ENCODE results near the gene ID3. TPM values are rescaled to one million over a fixed set of nuclear protein-coding genes. Genes with fewer than 3 reads are reported as not detected.

The ID3 gene
- total and polyA plus RNA-seq, 2 experiments from 2014 or later, result 376 to 680 TPM

DNA sequence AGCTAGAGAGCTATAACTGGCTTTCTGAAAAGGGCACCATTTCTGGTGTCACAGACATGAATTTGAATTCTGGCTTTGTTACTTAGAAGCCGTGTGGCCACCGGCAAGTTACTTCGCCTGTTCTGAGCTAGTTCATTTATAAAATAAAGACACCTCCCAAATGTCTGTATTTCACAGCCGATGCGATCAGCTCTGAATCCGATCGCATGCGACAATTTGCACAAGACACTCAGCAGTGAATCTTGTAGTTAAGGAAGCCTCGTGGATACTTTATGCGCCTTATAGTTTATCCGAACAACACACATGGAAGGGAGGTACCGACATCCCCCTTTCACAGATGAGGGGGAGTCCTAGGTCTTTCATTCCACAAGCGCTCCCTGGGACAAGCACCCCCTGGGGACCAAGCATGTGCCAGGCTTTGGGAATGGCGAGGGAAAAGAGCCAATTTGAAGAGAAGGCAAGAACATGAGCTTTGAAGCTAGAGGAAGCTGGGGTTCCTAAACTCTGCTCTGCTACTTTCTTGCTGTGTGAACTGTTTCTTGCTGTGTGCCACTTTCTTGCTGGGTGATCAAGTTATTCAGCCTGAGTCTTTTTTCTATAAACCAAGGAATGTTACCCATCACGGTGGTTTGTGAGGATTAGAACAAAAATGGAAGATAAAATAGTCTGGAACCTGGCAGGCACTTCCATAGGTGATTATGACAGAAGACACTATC lies 3.9 kb downstream of the ID3 start:
- peaks cover 7% of the 10 kb centered on the region for H3K36me3 ChIP-seq (ENCODE audit: low read depth)
- H4K20me1 ChIP-seq (ENCODE audit: insufficient read depth), result no peaks in the 10 kb centered on the region
- TF ChIP-seq EZH2phosphoT487 (IDR thresholded peaks at IDR 0.05; ENCODE audit: insufficient read depth, low read depth), result no peak
- no peak for TF ChIP-seq EZH2 (IDR thresholded peaks at IDR 0.05; ENCODE audit: insufficient read depth, poor library complexity, severe bottlenecking)
- peak overlapping the region; percentile 82 for H3K4me2 ChIP-seq (ENCODE audit: unreplicated experiment)
- DNase-seq, result no peak
- in situ Hi-C loops (cut with MboI), result no loop called here
- peak overlapping the region; percentile 100 for H3K27ac ChIP-seq
- H3K79me2 ChIP-seq (ENCODE audit: insufficient read depth), result peaks cover 25% of the 10 kb centered on the region
- H3F3A ChIP-seq (ENCODE audit: insufficient read depth), result peaks cover 47% of the 10 kb centered on the region
- H3K4me3 ChIP-seq, result peak overlapping the region; percentile 98
- H3K9me2 ChIP-seq (ENCODE audit: insufficient read depth), result no peaks in the 10 kb centered on the region
- H3K4me1 ChIP-seq (ENCODE audit: insufficient read depth), result peaks cover 38% of the 10 kb centered on the region
- H2AFZ ChIP-seq, result no peak overlapping the region
- peak overlapping the region; percentile 100 for H3K9ac ChIP-seq
- 2% methylated on average over 15 of the region's 15 CpGs for WGBS, 2 experiments (ENCODE audit: low coverage in 1 of 2, low lambda C conversion rate in 2 of 2, missing lambda C conversion rate in 2 of 2)
- H3K9me3 ChIP-seq (ENCODE audit: low read depth), result no peaks in the 10 kb centered on the region
- H3K27me3 ChIP-seq (replicated peaks; ENCODE audit: insufficient read depth), result no peaks in the 10 kb centered on the region

DNA sequence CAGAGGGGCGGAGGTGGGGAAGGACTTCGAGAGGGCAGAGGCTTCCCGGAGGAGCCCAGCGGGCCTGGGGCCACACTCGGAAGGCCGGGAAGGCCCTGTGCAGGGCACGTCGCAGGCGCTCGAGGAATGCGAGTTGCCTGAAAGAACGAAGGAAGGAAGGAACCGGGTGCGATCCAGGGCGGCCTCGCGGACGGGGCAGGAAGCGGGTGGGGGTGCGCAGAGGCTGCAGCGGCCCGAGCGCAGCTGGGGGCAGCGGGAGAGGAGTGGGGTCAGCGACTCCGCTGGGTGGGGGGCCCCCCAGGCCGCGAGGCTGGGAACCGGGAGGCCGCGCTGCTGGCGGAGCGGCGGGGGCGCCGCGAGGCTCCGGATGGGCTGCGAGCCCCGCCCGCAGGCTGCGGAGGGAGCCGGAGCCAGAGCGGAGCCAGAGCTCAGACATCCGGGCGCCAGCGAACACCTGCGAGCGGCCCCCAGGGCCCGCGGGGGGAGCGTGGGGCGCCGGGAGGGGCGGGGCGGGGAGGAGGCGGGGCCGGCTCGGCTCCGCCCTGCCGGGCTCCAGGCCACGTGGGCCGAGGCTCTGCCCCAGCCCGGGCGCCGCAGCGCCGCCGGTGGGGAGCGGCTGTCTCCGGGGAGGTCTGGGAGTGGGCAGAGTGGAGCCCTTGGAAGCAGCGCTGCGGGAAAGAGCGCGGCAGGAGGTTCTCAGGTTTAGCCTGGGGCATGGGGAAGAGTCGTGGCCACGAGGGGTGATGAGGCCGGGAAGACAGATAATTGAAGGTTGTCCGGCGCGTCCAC lies 4.6 kb downstream of the ID3 start:
- Histone ChIP-seq H3K4me1 (ENCODE audit: insufficient read depth) (peaks cover 30% of the 10 kb centered on the region), H2AFZ (peak overlapping the region; percentile 31)
- WGBS, 2 experiments (ENCODE audit: low coverage in 1 of 2, low lambda C conversion rate in 2 of 2, missing lambda C conversion rate in 2 of 2), result 2 to 4% methylated on average over 61 to 71 of the region's 81 CpGs

DNA sequence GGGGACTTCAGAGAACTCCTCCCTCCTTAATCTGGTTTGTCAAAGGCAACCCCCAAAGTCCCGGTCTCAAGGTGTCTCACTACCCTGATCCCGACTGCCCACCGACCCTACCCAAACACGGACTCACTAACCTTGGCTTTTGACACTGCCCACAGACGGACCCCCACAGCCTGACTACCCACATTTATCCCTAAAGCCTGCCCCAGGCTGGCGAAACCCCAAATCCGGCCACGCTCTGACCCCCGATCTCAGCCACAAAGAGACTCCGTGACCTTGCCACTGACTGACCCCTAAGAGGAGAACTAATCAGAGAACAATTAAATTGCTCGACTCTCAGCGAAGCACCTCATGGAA lies 5.2 kb downstream of the ID3 start:
- 74 to 78% methylated on average over 12 of the region's 12 CpGs for WGBS, 2 experiments (ENCODE audit: low coverage in 1 of 2, low lambda C conversion rate in 2 of 2, missing lambda C conversion rate in 2 of 2)
- Histone ChIP-seq H3F3A (ENCODE audit: insufficient read depth) (peaks cover 47% of the 10 kb centered on the region), H3K4me2 (ENCODE audit: unreplicated experiment) (peak overlapping the region; percentile 43), H3K4me3 (peak overlapping the region; percentile 98), H3K9ac (peak overlapping the region; percentile 100), H4K20me1 (ENCODE audit: insufficient read depth) (no peaks in the 10 kb centered on the region), H3K9me2 (ENCODE audit: insufficient read depth) (no peaks in the 10 kb centered on the region), H3K27ac (peak overlapping the region; percentile 100), H2AFZ (peak overlapping the region; percentile 31), H3K27me3 (replicated peaks; ENCODE audit: insufficient read depth) (no peaks in the 10 kb centered on the region), H3K9me3 (ENCODE audit: low read depth) (no peaks in the 10 kb centered on the region), H3K4me1 (ENCODE audit: insufficient read depth) (peaks cover 34% of the 10 kb centered on the region), H3K36me3 (ENCODE audit: low read depth) (peaks cover 7% of the 10 kb centered on the region), H3K79me2 (ENCODE audit: insufficient read depth) (peaks cover 23% of the 10 kb centered on the region)
- DNase-seq, result no peak
- TF ChIP-seq EZH2phosphoT487 (IDR thresholded peaks at IDR 0.05; ENCODE audit: insufficient read depth, low read depth) (no peak), EZH2 (IDR thresholded peaks at IDR 0.05; ENCODE audit: insufficient read depth, poor library complexity, severe bottlenecking) (no peak)
- in situ Hi-C loops (cut with MboI), result no loop called here

More for the DNA sequence above, 4.6 kb downstream of the ID3 start:
- no peaks in the 10 kb centered on the region for H4K20me1 ChIP-seq (ENCODE audit: insufficient read depth)
- H3K9me2 ChIP-seq (ENCODE audit: insufficient read depth), result no peaks in the 10 kb centered on the region
- no peaks in the 10 kb centered on the region for H3K27me3 ChIP-seq (replicated peaks; ENCODE audit: insufficient read depth)
- TF ChIP-seq EZH2 (IDR thresholded peaks at IDR 0.05; ENCODE audit: insufficient read depth, poor library complexity, severe bottlenecking) (no peak), EZH2phosphoT487 (IDR thresholded peaks at IDR 0.05; ENCODE audit: insufficient read depth, low read depth) (no peak)
- H3F3A ChIP-seq (ENCODE audit: insufficient read depth), result peaks cover 41% of the 10 kb centered on the region
- H3K79me2 ChIP-seq (ENCODE audit: insufficient read depth), result peaks cover 24% of the 10 kb centered on the region
- in situ Hi-C loops (cut with MboI), result no loop called here
- H3K27ac ChIP-seq, result peak overlapping the region; percentile 100
- no peaks in the 10 kb centered on the region for H3K9me3 ChIP-seq (ENCODE audit: low read depth)
- DNase-seq, result peak; percentile 93
- peak overlapping the region; percentile 98 for H3K4me3 ChIP-seq
- H3K9ac ChIP-seq, result peak overlapping the region; percentile 100
- H3K4me2 ChIP-seq (ENCODE audit: unreplicated experiment), result peak overlapping the region; percentile 82
- H3K36me3 ChIP-seq (ENCODE audit: low read depth), result peaks cover 7% of the 10 kb centered on the region

DNA sequence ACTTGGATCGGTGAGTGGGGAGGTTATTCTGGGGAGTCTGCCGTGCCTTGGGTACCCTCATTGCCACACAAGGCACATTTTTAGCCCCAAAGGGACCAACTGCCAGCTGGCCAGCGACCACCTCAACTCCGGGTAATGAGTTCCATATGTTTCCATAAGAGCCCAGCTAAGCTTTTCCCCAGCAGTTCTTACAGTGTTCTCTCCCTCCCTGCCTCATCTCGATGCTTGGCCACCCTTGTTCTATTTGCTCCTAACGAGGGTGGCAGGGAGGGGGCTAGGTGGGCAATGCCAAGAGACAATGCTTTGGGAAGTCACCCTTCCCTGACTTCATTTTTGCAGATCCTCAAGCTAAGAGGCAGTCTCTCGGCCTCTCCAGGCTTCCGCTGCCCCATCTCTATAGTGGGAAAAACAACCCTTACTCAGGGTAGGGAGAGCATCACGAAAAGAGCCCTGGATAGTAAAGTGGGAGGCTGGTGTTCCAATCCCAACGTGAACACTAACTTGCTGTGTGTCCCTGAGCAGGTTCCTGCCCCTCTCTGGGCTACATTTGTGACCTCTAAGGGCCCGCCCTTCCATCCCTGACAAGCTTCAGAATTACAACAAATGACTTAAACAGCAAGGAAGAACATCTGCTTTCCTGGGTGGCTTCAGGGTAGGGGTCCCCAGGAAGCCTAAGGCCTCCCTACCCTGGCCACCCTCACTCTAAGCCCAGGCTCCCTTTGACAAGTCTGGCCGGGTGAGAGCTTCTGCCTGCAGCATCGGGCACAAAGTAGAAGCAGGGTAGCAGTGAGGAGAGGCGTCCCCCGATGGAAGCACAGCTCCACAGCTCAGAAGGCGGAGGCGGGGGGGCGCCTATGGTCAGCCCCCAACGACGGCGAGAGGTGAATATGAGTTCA lies 5.8 kb downstream of the ID3 start:
- TF ChIP-seq EZH2phosphoT487 (IDR thresholded peaks at IDR 0.05; ENCODE audit: insufficient read depth, low read depth), result no peak
- no peak for TF ChIP-seq EZH2 (IDR thresholded peaks at IDR 0.05; ENCODE audit: insufficient read depth, poor library complexity, severe bottlenecking)
- Histone ChIP-seq H3K4me3 (no peak overlapping the region), H3K27me3 (replicated peaks; ENCODE audit: insufficient read depth) (no peaks in the 10 kb centered on the region), H3K4me1 (ENCODE audit: insufficient read depth) (peaks cover 40% of the 10 kb centered on the region), H3F3A (ENCODE audit: insufficient read depth) (peaks cover 42% of the 10 kb centered on the region), H4K20me1 (ENCODE audit: insufficient read depth) (no peaks in the 10 kb centered on the region), H2AFZ (no peak overlapping the region), H3K9me2 (ENCODE audit: insufficient read depth) (no peaks in the 10 kb centered on the region), H3K9ac (peak overlapping the region; percentile 100), H3K27ac (peak overlapping the region; percentile 100), H3K79me2 (ENCODE audit: insufficient read depth) (peaks cover 16% of the 10 kb centered on the region), H3K4me2 (ENCODE audit: unreplicated experiment) (no peak overlapping the region), H3K9me3 (ENCODE audit: low read depth) (no peaks in the 10 kb centered on the region), H3K36me3 (ENCODE audit: low read depth) (peaks cover 7% of the 10 kb centered on the region)
- whole genome bisulfite sequencing, 2 experiments (ENCODE audit: low coverage in 1 of 2, low lambda C conversion rate in 2 of 2, missing lambda C conversion rate in 2 of 2), result 72 to 74% methylated on average over 21 of the region's 21 CpGs
- peak; percentile 28 for DNase-seq
- in situ Hi-C loops (cut with MboI), result no loop called here
